CD4-positive, alpha-beta T cell treated with Interleukin-15 for 1 hour (primary cell): ENCODE measurements around the gene PCDHGA3.
A peak's percentile ranks its signal among the peaks of the same experiment; 100 is the strongest.
"Not testable (repeated sequence)": the region's sequence is repeated elsewhere in the genome, so short reads cannot be mapped to it uniquely, and the experiment has no call there.

Experiments
- DNase-seq: peaks from one replicate; pipeline ENCODE4 v3.0.0-alpha.2; 2020

The PCDHGA3 gene

DNA sequence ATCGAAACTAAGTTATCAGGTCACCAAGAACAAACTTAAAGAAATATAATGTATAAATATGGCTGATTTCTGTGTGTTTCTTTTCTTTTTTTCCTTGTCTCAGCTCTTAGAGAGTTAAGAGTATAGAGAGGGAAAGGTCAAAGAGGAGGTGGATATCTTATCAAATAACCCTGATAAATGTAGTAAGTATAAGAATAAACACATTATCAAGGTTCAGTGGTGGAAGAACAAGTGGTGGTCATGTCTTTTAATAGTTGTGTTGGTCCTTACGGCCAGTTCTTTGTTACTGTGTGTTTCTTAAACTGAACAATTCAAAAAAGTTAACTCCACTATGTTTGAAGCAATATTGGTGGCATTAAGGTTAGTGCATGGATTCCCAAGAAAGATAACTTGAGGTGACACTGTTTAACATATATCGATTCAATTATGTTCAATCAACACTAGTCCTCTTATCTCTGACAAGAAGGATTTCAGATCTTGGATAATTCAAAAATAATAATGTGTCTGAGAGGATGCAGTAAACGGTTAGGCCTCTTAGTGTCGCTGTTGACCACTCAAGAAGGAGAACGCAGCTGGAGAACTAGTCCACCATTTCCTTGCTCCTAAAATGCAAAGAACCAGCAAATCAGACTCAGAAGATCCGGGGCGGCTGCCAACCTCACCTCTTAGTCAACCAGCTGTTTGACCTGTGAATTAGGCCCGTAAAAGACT, at the start of gene PCDHGA3:
PCDHGA3 (plus strand) TSS at position 588 of the 711 bp plus-strand sequence. CDS start 205 bp downstream, outside the sequence.
- no peak for DNase-seq

DNA sequence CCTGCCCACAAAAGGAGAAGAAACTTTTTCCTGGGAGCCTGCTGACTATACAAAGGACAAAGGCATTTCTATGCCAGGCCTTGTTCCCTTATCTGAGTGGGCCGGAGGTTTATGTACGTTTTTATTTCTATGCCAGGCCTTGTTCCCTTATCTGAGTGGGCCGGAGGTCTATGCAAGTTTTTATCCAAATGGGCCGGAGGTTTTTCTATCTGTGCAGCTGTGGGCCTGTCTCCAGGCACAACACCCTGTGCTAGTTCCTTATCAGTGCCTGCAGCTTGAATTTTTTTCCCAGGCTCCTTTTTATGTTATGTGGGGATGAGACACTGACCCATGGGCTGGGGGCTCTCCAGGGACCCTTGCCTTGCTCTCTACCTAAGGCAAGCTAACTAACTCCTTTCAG, 45.3 kb upstream of the PCDHGA3 start:
- DNase-seq, result no peak

DNA sequence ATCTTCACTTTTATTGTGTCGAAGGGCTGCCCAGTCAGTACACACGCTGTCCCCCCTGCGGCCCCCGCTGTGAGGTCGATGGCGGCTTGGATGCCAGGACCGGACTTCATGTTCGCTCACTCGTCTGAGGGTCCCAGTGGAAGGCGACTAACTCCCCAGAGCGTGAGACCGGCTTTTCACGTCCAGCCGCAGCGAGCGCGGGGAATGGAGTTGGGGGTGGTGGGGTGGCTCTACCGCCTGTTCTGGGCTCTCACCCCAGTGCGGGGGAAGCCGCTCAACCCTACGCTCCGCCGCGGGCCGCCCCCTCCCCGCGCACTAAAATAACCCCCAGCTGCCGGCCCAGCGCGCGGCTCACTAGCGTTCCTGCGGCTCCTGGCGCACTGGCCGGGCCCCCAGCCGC, 39.9 kb upstream of the PCDHGA3 start, which contains the start of gene SLC25A2:
SLC25A2 (minus strand) TSS at position 294 of the 400 bp plus-strand sequence; CDS start at position 110, 184 bp downstream.
- DNase-seq, result no peak

DNA sequence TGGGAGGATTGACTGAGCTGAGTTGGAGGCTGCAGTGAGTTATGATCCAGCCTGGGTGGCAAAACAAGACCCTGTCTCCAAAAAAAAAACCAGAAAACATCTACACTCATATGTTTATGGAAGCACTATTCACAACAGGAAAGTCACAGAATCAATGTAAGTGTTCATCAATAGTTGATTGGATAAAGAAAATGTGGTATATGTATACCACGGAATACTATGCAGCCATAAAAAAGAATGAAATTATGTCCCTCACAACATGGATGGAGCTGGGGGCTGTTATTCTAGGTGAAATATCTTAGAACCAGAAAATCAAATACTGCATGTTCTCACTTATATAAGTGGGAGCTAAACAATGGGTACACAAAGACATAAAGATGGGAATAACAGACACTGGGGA, 37.0 kb upstream of the PCDHGA3 start:
- DNase-seq, result no peak

GRCh38 chr5:141313711-141314110, 29.9 kb upstream of the PCDHGA3 start:
- DNase-seq, result no peak

- DNase-seq, result not testable (repeated sequence)
Measured at GRCh38 chr5:141316963-141317362, 26.7 kb upstream of the PCDHGA3 start.

- no peak for DNase-seq
Measured at GRCh38 chr5:141319202-141319601, 24.4 kb upstream of the PCDHGA3 start.

DNA sequence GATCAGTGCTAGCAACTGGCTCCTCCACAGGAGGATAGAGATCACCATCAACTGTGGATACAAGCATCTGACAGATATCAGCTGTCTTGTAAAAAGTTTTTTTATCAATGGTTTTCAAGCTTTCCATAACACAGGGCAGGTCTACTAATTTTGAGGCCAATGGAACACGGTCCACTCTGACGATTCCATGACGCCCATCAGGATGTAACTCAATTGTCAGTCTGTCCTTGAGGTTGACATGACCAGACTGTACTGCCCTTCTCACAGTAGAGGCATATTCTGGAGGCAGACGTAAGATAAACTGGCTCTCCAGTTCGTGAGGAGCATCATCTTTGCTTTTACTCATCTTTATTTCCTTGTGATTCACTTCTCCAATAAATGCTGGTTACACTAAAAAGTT, 23.9 kb upstream of the PCDHGA3 start:
- DNase-seq, result no peak

GRCh38 chr5:141320225-141321169, 23.1 kb upstream of the PCDHGA3 start, which contains the start of gene TAF7:
TAF7 (minus strand) TSS chr5:141320784; CDS start chr5:141320044, 740 bp downstream.
- DNase-seq, result peak; percentile 94

GRCh38 chr5:141322261-141322660, 21.4 kb upstream of the PCDHGA3 start:
- no peak for DNase-seq

DNA sequence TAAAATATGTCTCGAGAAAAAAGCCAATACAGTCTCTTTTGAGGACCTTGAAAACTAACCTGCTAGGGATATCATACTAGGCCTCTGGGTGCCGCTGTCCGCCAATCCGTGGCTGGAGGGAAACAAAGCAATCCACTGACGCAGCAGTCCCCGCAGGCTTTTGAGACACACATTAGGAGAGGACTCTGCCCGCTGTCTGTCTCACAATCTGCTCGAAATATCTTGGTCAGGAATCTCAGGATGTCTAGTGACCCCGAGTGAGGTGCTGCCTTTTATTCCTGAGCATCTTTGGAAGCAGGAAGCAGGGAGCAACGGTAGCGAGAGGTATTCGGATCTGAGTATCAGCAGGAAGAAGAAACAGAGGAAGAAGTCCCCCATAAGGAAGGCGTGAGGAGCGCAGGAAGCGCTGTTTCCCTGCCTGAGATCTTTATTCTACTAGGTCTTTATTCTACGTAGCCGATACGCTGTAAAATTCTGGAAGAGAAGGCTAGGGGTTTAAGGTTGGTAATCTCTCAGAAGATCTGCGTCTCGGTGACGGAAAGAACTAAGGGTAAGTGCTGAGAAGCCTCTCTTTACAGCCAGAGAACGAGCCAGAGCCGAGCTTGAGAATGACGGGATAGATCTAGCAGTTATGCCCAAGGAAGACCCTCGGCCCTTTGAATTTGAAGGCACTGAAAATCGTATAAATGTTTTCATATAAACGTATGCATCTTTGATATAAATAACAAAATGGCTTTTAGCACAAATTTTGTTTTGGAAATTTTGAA, 17.4 kb upstream of the PCDHGA3 start:
- DNase-seq, result peak; percentile 72

- DNase-seq, result no peak
Measured at GRCh38 chr5:141328231-141328630, 15.4 kb upstream of the PCDHGA3 start.

- DNase-seq, result no peak
Measured at GRCh38 chr5:141330299-141331080, 13.1 kb upstream of the PCDHGA3 start, which contains the start of gene PCDHGA1. PCDHGA1 (plus strand) TSS chr5:141330514.

GRCh38 chr5:141332571-141332970, 11.1 kb upstream of the PCDHGA3 start:
- not testable (repeated sequence) for DNase-seq

GRCh38 chr5:141338538-141339306, 4.9 kb upstream of the PCDHGA3 start, which contains the start of gene PCDHGA2:
PCDHGA2 (plus strand) TSS chr5:141338760.
- no peak for DNase-seq

- not testable (repeated sequence) for DNase-seq
Measured at GRCh38 chr5:141340781-141341354, 2.8 kb upstream of the PCDHGA3 start.

- DNase-seq, result no peak
Measured at GRCh38 chr5:141342773-141343172, 856 bp upstream of the PCDHGA3 start.

- DNase-seq, result no peak
Measured at GRCh38 chr5:141343953-141344463, 379 bp downstream of the PCDHGA3 start.

GRCh38 chr5:141345327-141345726, 1.7 kb downstream of the PCDHGA3 start:
- no peak for DNase-seq

DNA sequence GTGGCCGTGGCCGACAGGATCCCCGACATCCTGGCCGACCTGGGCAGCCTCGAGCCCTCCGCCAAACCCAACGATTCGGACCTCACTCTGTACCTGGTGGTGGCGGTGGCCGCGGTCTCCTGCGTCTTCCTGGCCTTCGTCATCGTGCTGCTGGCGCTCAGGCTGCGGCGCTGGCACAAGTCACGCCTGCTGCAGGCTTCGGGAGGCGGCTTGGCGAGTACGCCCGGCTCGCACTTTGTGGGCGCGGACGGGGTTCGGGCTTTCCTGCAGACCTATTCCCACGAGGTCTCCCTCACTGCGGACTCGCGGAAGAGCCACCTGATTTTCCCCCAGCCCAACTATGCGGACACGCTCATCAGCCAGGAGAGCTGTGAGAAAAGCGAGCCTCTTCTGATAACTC, 2.4 kb downstream of the PCDHGA3 start:
- not testable (repeated sequence) for DNase-seq
